Spleen (tissue), 11 donors: ENCODE results near the gene PCBP3. TPM values are rescaled to one million over a fixed set of nuclear protein-coding genes. Genes with fewer than 3 reads are reported as not detected.

Source experiments
- DNase-seq: peaks from one replicate; pipeline ENCODE4 v3.0.0-alpha.2; 2020
- H3K27ac ChIP-seq, 8 donors: fragments of 200-600 bp; sonication (generic) in 7 of 8; 1 replicate in 4 of 8; 2 replicates in 4 of 8; pipeline versions ENCODE4 v1.5.0 to v1.8.0; 2016 to 2021; ENCODE audit warnings: inconsistent platforms in 4 of 8, mild to moderate bottlenecking in 4 of 8, moderate library complexity in 1 of 8
- H3K27me3 ChIP-seq, 7 donors: fragments of 200-600 bp; sonication (generic) in 6 of 7; replicated peaks in 1 of 7; 1 replicate in 4 of 7; 2 replicates in 3 of 7; pipeline versions ENCODE4 v1.5.0 to v1.8.0; 2016 to 2021; ENCODE audit warnings: inconsistent platforms in 3 of 7, mild to moderate bottlenecking in 1 of 7
- H3K36me3 ChIP-seq, 6 donors: fragments of 200-600 bp; sonication (generic) in 5 of 6; 1 replicate in 4 of 6; 2 replicates in 2 of 6; pipeline versions ENCODE4 v1.5.0 to v1.8.0; 2016 to 2021; ENCODE audit warnings: inconsistent platforms in 2 of 6
- H3K4me1 ChIP-seq, 6 donors: fragments of 200-600 bp; sonication (generic) in 5 of 6; 1 replicate in 3 of 6; 2 replicates in 3 of 6; pipeline versions ENCODE4 v1.5.0 to v1.8.0; 2016 to 2021; ENCODE audit warnings: inconsistent platforms in 3 of 6
- H3K4me3 ChIP-seq, 8 donors: fragments of 200-600 bp; sonication (generic) in 7 of 8; 1 replicate in 4 of 8; 2 replicates in 4 of 8; pipeline versions ENCODE4 v1.5.0 to v1.8.0; 2016 to 2021; ENCODE audit warnings: inconsistent platforms in 4 of 8, mild to moderate bottlenecking in 4 of 8, moderate library complexity in 2 of 8
- H3K9me3 ChIP-seq, 8 donors: fragments of 200-600 bp; sonication (generic) in 7 of 8; 1 replicate in 4 of 8; 2 replicates in 4 of 8; pipeline versions ENCODE4 v1.5.0 to v1.8.0; 2016 to 2021; ENCODE audit warnings: inconsistent platforms in 4 of 8
- CTCF ChIP-seq, 11 experiments: fragments of 200-600 bp in 7 of 11; fragments of 450-650 bp in 4 of 11; sonication (generic) in 4 of 11; IDR thresholded peaks in 8 of 11; conservative IDR thresholded peaks in 3 of 11; 1 replicate in 7 of 11; 2 replicates in 4 of 11; pipeline versions ENCODE4 v1.4.0 to v1.8.0; 2016 to 2021; ENCODE audit warnings: antibody characterized with exemption in 11 of 11, inconsistent platforms in 4 of 11, mild to moderate bottlenecking in 1 of 11
- POLR2A ChIP-seq, 3 donors: fragments of 450-650 bp; IDR thresholded peaks; one replicate each; pipeline ENCODE4 v1.5.1; 2017; ENCODE audit warnings: antibody characterized with exemption in 3 of 3, mild to moderate bottlenecking in 1 of 3
- POLR2AphosphoS5 ChIP-seq, 3 donors: sonication (generic); formaldehyde crosslinking; IDR thresholded peaks; one replicate each; pipeline ENCODE4 v1.5.1; 2017; ENCODE audit warnings: antibody characterized with exemption in 3 of 3
- WGBS, 5 donors: extraction: QIAGEN DNeasy Blood & Tissue Kit in 3 of 5; methylation state at CpG; one replicate each; pipeline versions ENCODE4 v1.1.5 to v1.1.7; 2013 to 2018; 5-methylcytosine and 5-hydroxymethylcytosine counted together
- intact Hi-C: fragments of 100-400 bp; cut with DNase I; formaldehyde crosslinking; loops from one replicate; pipeline ENCODE4 v1.15.0; 2023; ENCODE audit warnings: low total_unique reads
- polyA plus RNA-seq, 3 donors: library from polyadenylated mRNA; stranded (reverse); fragments of 200-250 nt; gene quantifications; one replicate each; pipeline ENCODE4 v1.2.1, GENCODE V29; 2013
- total RNA-seq, 7 donors: library from RNA; depleted of rRNA in 3 of 7; stranded (reverse); fragments of >200 nt in 3 of 7; fragmentation: NEBNext Ultra II Directional in 4 of 7; extraction: Animal tissue kit (Norgen Biotek cat#: 25700) in 4 of 7; gene quantifications; one replicate each; pipeline versions ENCODE4 v1.1.0 to v1.2.1, GENCODE V29; 2016 to 2021
- donor health status: healthy with polysubstance abuse.
- donor health status: DM: no; HTN: no; CAD: no; lungs with moderate emphysema.
- donor health status: DM: no; HTN: no; CAD: no.
- donor health status: Bipolar disorder and iron deficiency.
- donor health status: healthy.
- donor health status: DM: no; HTN: no; CAD: no.
- donor health status: DM: yes; HTN: yes; CAD: no.

The PCBP3 gene
- total and polyA plus RNA-seq, 10 donors, result 4.2 to 31.6 (median 15.2) TPM

GRCh38 chr21:45901061-45901690 lies 257.7 kb downstream of the PCBP3 start:
- Histone ChIP-seq H3K4me3 (no peak overlapping the region), H3K36me3 (peaks cover 0 to 51% (median 3%) of the 10 kb centered on the region in 6 donors), H3K4me1 (no peaks in the 10 kb centered on the region), H3K27ac (no peak overlapping the region), H3K27me3 (no peaks in the 10 kb centered on the region), H3K9me3 (no peaks in the 10 kb centered on the region)
- peak; percentile 72 for DNase-seq
- no peak for TF ChIP-seq CTCF (IDR thresholded peaks at IDR 0.05 in 8 of 11, conservative IDR thresholded peaks at IDR 0.05 in 3 of 11)
- TF ChIP-seq POLR2AphosphoS5 (IDR thresholded peaks at IDR 0.05), result no peak
- TF ChIP-seq POLR2A (IDR thresholded peaks at IDR 0.05), result no peak
- intact Hi-C loops, result no loop called here
- WGBS, 5 donors, result 82 to 94% (median 92%) methylated on average over 14 to 15 of the region's 15 CpGs

- 81 to 95% (median 92%) methylated on average over 18 to 19 of the region's 19 CpGs for WGBS, 5 donors
- intact Hi-C loops, result no loop called here
Observed at GRCh38 chr21:45902292-45902995, 258.9 kb downstream of the PCBP3 start.

GRCh38 chr21:45905196-45905595 lies 261.7 kb downstream of the PCBP3 start:
- no peak overlapping the region for H3K4me3 ChIP-seq
- TF ChIP-seq CTCF (IDR thresholded peaks at IDR 0.05 in 8 of 11, conservative IDR thresholded peaks at IDR 0.05 in 3 of 11) (no peak), POLR2A (IDR thresholded peaks at IDR 0.05) (no peak), POLR2AphosphoS5 (IDR thresholded peaks at IDR 0.05) (no peak)
- intact Hi-C loops, result no loop called here
- H3K36me3 ChIP-seq, result peaks cover 0 to 48% (median 3%) of the 10 kb centered on the region in 6 donors
- DNase-seq, result peak; percentile 58
- no peak overlapping the region for H3K27ac ChIP-seq
- H3K4me1 ChIP-seq, result no peaks in the 10 kb centered on the region
- H3K9me3 ChIP-seq, result no peaks in the 10 kb centered on the region
- no peaks in the 10 kb centered on the region for H3K27me3 ChIP-seq
- 93 to 97% (median 94%) methylated on average over 8 to 12 of the region's 12 CpGs for WGBS, 5 donors

More at GRCh38 chr21:45902292-45902995, 258.9 kb downstream of the PCBP3 start:
- no peak overlapping the region for H3K4me3 ChIP-seq
- TF ChIP-seq CTCF (IDR thresholded peaks at IDR 0.05 in 8 of 11, conservative IDR thresholded peaks at IDR 0.05 in 3 of 11) (no peak), POLR2A (IDR thresholded peaks at IDR 0.05) (no peak), POLR2AphosphoS5 (IDR thresholded peaks at IDR 0.05) (no peak)
- H3K27me3 ChIP-seq, result no peaks in the 10 kb centered on the region
- H3K27ac ChIP-seq, result no peak overlapping the region
- DNase-seq, result peak; percentile 54
- no peaks in the 10 kb centered on the region for H3K4me1 ChIP-seq
- peaks cover 0 to 51% (median 3%) of the 10 kb centered on the region in 6 donors for H3K36me3 ChIP-seq
- no peaks in the 10 kb centered on the region for H3K9me3 ChIP-seq

- intact Hi-C loops, result no loop called here
Observed at GRCh38 chr21:45906196-45906805, 262.8 kb downstream of the PCBP3 start.

More at GRCh38 chr21:45906196-45906805, 262.8 kb downstream of the PCBP3 start:
- DNase-seq, result peak; percentile 65
- no peak for TF ChIP-seq POLR2A (IDR thresholded peaks at IDR 0.05)
- TF ChIP-seq POLR2AphosphoS5 (IDR thresholded peaks at IDR 0.05), result no peak
- TF ChIP-seq CTCF (IDR thresholded peaks at IDR 0.05 in 8 of 11, conservative IDR thresholded peaks at IDR 0.05 in 3 of 11), result no peak
- H3K36me3 ChIP-seq, result peaks cover 0 to 44% (median 3%) of the 10 kb centered on the region in 6 donors
- H3K27me3 ChIP-seq, result no peaks in the 10 kb centered on the region
- no peaks in the 10 kb centered on the region for H3K9me3 ChIP-seq
- H3K4me3 ChIP-seq, result no peak overlapping the region
- no peak overlapping the region for H3K27ac ChIP-seq
- WGBS, 5 donors, result 87 to 94% (median 91%) methylated on average over 19 of the region's 19 CpGs
- H3K4me1 ChIP-seq, result no peaks in the 10 kb centered on the region
